Neural cell (in vitro differentiated cells): ENCODE results near the gene VSTM2B. TPM values are rescaled to one million over a fixed set of nuclear protein-coding genes. Genes with fewer than 3 reads are reported as not detected.

ENCODE experiments used
- H2AFZ ChIP-seq: fragments of 200-600, 300-800 bp; sonication (generic), shearing (Covaris generic); 2 replicates; pipeline ENCODE4 v1.6.0; 2014; ENCODE audit warnings: low read depth, mild to moderate bottlenecking, antibody characterized with exemption, low read length, moderate library complexity
- H3F3A ChIP-seq: fragments of 200-600 bp; shearing (Covaris generic); 2 replicates; pipeline ENCODE4 v1.6.1; 2016; ENCODE audit warnings: mild to moderate bottlenecking, moderate library complexity, mixed read lengths, antibody characterized with exemption, low read length; ENCODE audit not compliant: insufficient read depth, poor library complexity, severe bottlenecking
- H3K27ac ChIP-seq: fragments of 200-600, 300-800 bp; sonication (generic), shearing (Covaris generic); 2 replicates; pipeline ENCODE4 v1.5.1; 2014; ENCODE audit warnings: mild to moderate bottlenecking, low read length, moderate library complexity
- H3K27me3 ChIP-seq: fragments of 300-800, 200-600 bp; sonication (generic), shearing (Covaris generic); 2 replicates; pipeline ENCODE4 v1.6.0; 2014; ENCODE audit warnings: mild to moderate bottlenecking, low read depth, low read length, moderate library complexity; ENCODE audit not compliant: insufficient read depth
- H3K36me3 ChIP-seq: fragments of 300-800, 200-600 bp; sonication (generic), shearing (Covaris generic); 2 replicates; pipeline ENCODE4 v1.5.1; 2014; ENCODE audit warnings: mild to moderate bottlenecking, antibody characterized with exemption, low read length, moderate library complexity; ENCODE audit not compliant: insufficient read depth
- H3K4me2 ChIP-seq: fragments of 300-800, 200-600 bp; sonication (generic), shearing (Covaris generic); 2 replicates; pipeline ENCODE4 v1.6.0; 2014; ENCODE audit warnings: mild to moderate bottlenecking, low read length
- H3K4me3 ChIP-seq: fragments of 300-800, 200-600 bp; sonication (generic), shearing (Covaris generic); 2 replicates; pipeline ENCODE4 v1.5.1; 2014; ENCODE audit warnings: mild to moderate bottlenecking, low read length, moderate library complexity
- H3K79me2 ChIP-seq: fragments of 200-600 bp; shearing (Covaris generic); replicated peaks from 2 replicates; pipeline ENCODE4 v1.6.0; 2014; ENCODE audit warnings: mild to moderate bottlenecking, low read length, moderate library complexity; ENCODE audit not compliant: insufficient read depth
- H3K9ac ChIP-seq: fragments of 300-800, 200-600 bp; sonication (generic), shearing (Covaris generic); 2 replicates; pipeline ENCODE4 v1.6.1; 2016; ENCODE audit warnings: mild to moderate bottlenecking, low read length, mixed read lengths
- H3K9me2 ChIP-seq: fragments of 200-600 bp; shearing (Covaris generic); 2 replicates; pipeline ENCODE4 v1.6.1; 2016; ENCODE audit warnings: mild to moderate bottlenecking, low read length, mixed read lengths; ENCODE audit not compliant: insufficient read depth
- H3K9me3 ChIP-seq: fragments of 200-600, 300-800 bp; sonication (generic), shearing (Covaris generic); 2 replicates; pipeline ENCODE4 v1.6.1; 2016; ENCODE audit warnings: mild to moderate bottlenecking, mixed run types, low read length, moderate library complexity, mixed read lengths
- H4K20me1 ChIP-seq: fragments of 200-600 bp; shearing (Covaris generic); 2 replicates; pipeline ENCODE4 v1.6.1; 2016; ENCODE audit warnings: mild to moderate bottlenecking, mixed run types; ENCODE audit not compliant: insufficient read depth
- CTCF ChIP-seq: fragments of 450-650 bp; IDR thresholded peaks from 2 replicates; pipeline ENCODE4 v1.5.1; 2014; ENCODE audit warnings: antibody characterized with exemption, mild to moderate bottlenecking, moderate library complexity; ENCODE audit not compliant: poor library complexity, severe bottlenecking
- EP300 ChIP-seq: fragments of 450-650 bp; conservative IDR thresholded peaks from 2 replicates; pipeline ENCODE4 v1.6.1; 2014; ENCODE audit warnings: antibody characterized with exemption, mild to moderate bottlenecking, moderate library complexity; ENCODE audit not compliant: poor library complexity, severe bottlenecking
- EZH2 ChIP-seq: fragments of 200-600, 300-800 bp; shearing (Covaris generic), sonication (generic); IDR thresholded peaks from 2 replicates; pipeline ENCODE4 v1.6.1; 2014; ENCODE audit warnings: antibody characterized with exemption, low read length, borderline replicate concordance, mild to moderate bottlenecking; ENCODE audit not compliant: insufficient read depth, poor library complexity, severe bottlenecking
- MXI1 ChIP-seq: fragments of 450-650 bp; conservative IDR thresholded peaks from 2 replicates; pipeline ENCODE4 v1.6.1; 2014; ENCODE audit warnings: antibody characterized with exemption, mild to moderate bottlenecking; ENCODE audit not compliant: poor library complexity, severe bottlenecking
- POLR2AphosphoS5 ChIP-seq: IDR thresholded peaks from 2 replicates; pipeline ENCODE4 v1.6.1; 2012
- RAD21 ChIP-seq: fragments of 450-650 bp; conservative IDR thresholded peaks from 2 replicates; pipeline ENCODE4 v1.6.1; 2014; ENCODE audit warnings: antibody characterized with exemption, mild to moderate bottlenecking, moderate library complexity
- SMC3 ChIP-seq: fragments of 450-650 bp; conservative IDR thresholded peaks from 2 replicates; pipeline ENCODE4 v1.6.1; 2014; ENCODE audit warnings: antibody characterized with exemption, mild to moderate bottlenecking, moderate library complexity; ENCODE audit not compliant: poor library complexity
- TAF1 ChIP-seq: IDR thresholded peaks from 2 replicates; pipeline ENCODE4 v1.6.1; 2012; ENCODE audit warnings: low read depth
- polyA plus RNA-seq: library from polyadenylated mRNA; depleted of rRNA; stranded (reverse); fragments of >200 nt; gene quantifications from 2 replicates; pipeline ENCODE4 v1.2.3, GENCODE V29; 2014
- TF ChIP-seq, protein P1 (sequence below): IDR thresholded peaks from 2 replicates; pipeline ENCODE4 v1.6.1; 2012; ENCODE audit warnings: borderline replicate concordance

The VSTM2B gene
- polyA plus RNA-seq, 1 donor from 2014 or later, result 24.4 TPM

- H3K4me3 ChIP-seq, result no peak overlapping the region
- no peaks in the 10 kb centered on the region for H3F3A ChIP-seq
- no peaks in the 10 kb centered on the region for H3K36me3 ChIP-seq
- H3K4me2 ChIP-seq, result no peak overlapping the region
- H3K9me3 ChIP-seq, result no peaks in the 10 kb centered on the region
- H3K9me2 ChIP-seq, result no peaks in the 10 kb centered on the region
- no peaks in the 10 kb centered on the region for H3K79me2 ChIP-seq
- no peaks in the 10 kb centered on the region for H4K20me1 ChIP-seq
- no peak overlapping the region for H3K27ac ChIP-seq
- H3K27me3 ChIP-seq, result peaks cover 27% of the 10 kb centered on the region
- TF ChIP-seq RAD21, result no peak
- no peak for TF ChIP-seq TAF1
- TF ChIP-seq SMC3, result no peak
- TF ChIP-seq CTCF, result no peak
- TF ChIP-seq EP300, result no peak
- TF ChIP-seq, protein P1, sequence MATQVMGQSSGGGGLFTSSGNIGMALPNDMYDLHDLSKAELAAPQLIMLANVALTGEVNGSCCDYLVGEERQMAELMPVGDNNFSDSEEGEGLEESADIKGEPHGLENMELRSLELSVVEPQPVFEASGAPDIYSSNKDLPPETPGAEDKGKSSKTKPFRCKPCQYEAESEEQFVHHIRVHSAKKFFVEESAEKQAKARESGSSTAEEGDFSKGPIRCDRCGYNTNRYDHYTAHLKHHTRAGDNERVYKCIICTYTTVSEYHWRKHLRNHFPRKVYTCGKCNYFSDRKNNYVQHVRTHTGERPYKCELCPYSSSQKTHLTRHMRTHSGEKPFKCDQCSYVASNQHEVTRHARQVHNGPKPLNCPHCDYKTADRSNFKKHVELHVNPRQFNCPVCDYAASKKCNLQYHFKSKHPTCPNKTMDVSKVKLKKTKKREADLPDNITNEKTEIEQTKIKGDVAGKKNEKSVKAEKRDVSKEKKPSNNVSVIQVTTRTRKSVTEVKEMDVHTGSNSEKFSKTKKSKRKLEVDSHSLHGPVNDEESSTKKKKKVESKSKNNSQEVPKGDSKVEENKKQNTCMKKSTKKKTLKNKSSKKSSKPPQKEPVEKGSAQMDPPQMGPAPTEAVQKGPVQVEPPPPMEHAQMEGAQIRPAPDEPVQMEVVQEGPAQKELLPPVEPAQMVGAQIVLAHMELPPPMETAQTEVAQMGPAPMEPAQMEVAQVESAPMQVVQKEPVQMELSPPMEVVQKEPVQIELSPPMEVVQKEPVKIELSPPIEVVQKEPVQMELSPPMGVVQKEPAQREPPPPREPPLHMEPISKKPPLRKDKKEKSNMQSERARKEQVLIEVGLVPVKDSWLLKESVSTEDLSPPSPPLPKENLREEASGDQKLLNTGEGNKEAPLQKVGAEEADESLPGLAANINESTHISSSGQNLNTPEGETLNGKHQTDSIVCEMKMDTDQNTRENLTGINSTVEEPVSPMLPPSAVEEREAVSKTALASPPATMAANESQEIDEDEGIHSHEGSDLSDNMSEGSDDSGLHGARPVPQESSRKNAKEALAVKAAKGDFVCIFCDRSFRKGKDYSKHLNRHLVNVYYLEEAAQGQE, result no peak
- H3K9ac ChIP-seq, result no peak overlapping the region
- no peak overlapping the region for H2AFZ ChIP-seq
Observed at GRCh38 chr19:29509456-29509855, 16.3 kb upstream of the VSTM2B start.

DNA sequence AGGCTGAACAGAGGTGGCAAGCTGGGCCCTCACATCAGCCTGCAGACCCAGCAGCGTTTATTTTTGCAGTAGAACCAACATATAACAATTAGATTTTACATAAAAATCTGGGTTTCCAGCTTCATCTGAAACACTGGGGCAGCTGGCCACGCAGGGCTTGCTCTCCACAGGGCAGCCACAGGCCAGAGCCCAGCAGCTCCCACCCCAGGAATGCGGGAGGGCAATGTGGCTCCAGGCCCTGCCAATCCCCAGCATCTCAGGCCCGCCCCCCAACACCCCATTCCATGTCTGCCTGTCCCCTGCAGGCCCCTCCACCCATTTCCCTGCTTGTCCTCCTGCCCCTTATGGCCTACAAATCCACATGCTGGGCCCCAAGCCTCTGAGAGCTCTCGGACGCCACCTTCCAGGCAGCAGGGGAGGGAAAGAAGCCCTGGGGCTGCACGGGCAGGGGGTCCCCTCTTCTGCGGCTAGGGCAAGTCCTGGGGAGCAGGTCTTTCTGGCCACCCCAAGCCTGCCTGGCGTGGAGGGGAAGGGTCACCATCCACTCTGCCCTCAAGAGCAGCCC lies 15.0 kb upstream of the VSTM2B start:
- no peak overlapping the region for H3K27ac ChIP-seq
- H3K36me3 ChIP-seq, result no peaks in the 10 kb centered on the region

More for the DNA sequence above, 15.0 kb upstream of the VSTM2B start:
- Histone ChIP-seq H3K4me3 (no peak overlapping the region), H3K9me2 (no peaks in the 10 kb centered on the region), H3K27me3 (peaks cover 29% of the 10 kb centered on the region), H2AFZ (no peak overlapping the region), H3K79me2 (no peaks in the 10 kb centered on the region), H3K9me3 (no peaks in the 10 kb centered on the region), H3F3A (no peaks in the 10 kb centered on the region), H3K4me2 (no peak overlapping the region), H4K20me1 (no peaks in the 10 kb centered on the region), H3K9ac (no peak overlapping the region)
- TF ChIP-seq SMC3 (no peak), POLR2AphosphoS5 (no peak), TAF1 (no peak), EZH2 (no peak), MXI1 (no peak), RAD21 (no peak), CTCF (no peak), EP300 (no peak)
- TF ChIP-seq, protein P1, result no peak
